Measurements from ENCODE around the gene ANKRD55.
"Not testable (repeated sequence)": the region's sequence is repeated elsewhere in the genome, so short reads cannot be mapped to it uniquely, and the experiment has no call there.

The ANKRD55 gene

GRCh38 chr5:56232538-56232937 is 592 bp downstream of the ANKRD55 start:
- no peaks in the 10 kb centered on the region for H3K9me3 ChIP-seq (ENCODE audit: severe bottlenecking)
- H3K27ac ChIP-seq: no peak overlapping the region
- no peak for DNase-seq
- no peak for TF ChIP-seq CTCF (IDR thresholded peaks at IDR 0.05; ENCODE audit: low read depth, low read length)
- no peak overlapping the region for H3K4me3 ChIP-seq (ENCODE audit: low read depth, low read length)
- no peaks in the 10 kb centered on the region for H3K27me3 ChIP-seq (ENCODE audit: insufficient read depth, low read depth, severe bottlenecking)
- no peaks in the 10 kb centered on the region for H3K36me3 ChIP-seq

GRCh38 chr5:56230576-56230975 is 2.6 kb downstream of the ANKRD55 start:
- Histone ChIP-seq H3K9me3 (ENCODE audit: severe bottlenecking) (no peaks in the 10 kb centered on the region), H3K27ac (no peak overlapping the region), H3K36me3 (no peaks in the 10 kb centered on the region), H3K27me3 (ENCODE audit: insufficient read depth, low read depth, severe bottlenecking) (no peaks in the 10 kb centered on the region), H3K4me3 (ENCODE audit: low read depth, low read length) (no peak overlapping the region)
- DNase-seq: no peak
- no peak for TF ChIP-seq CTCF (IDR thresholded peaks at IDR 0.05; ENCODE audit: low read depth, low read length)

GRCh38 chr5:56229111-56229510 is 4.0 kb downstream of the ANKRD55 start:
- TF ChIP-seq CTCF (IDR thresholded peaks at IDR 0.05; ENCODE audit: low read depth, low read length): no peak
- DNase-seq: no peak

GRCh38 chr5:56228631-56229030 is 4.5 kb downstream of the ANKRD55 start:
- TF ChIP-seq CTCF (IDR thresholded peaks at IDR 0.05; ENCODE audit: low read depth, low read length): no peak

More at GRCh38 chr5:56229111-56229510, 4.0 kb downstream of the ANKRD55 start:
- Histone ChIP-seq H3K4me3 (ENCODE audit: low read depth, low read length) (no peak overlapping the region), H3K36me3 (no peaks in the 10 kb centered on the region), H3K27me3 (ENCODE audit: insufficient read depth, low read depth, severe bottlenecking) (no peaks in the 10 kb centered on the region), H3K27ac (no peak overlapping the region), H3K9me3 (ENCODE audit: severe bottlenecking) (no peaks in the 10 kb centered on the region)

GRCh38 chr5:56227691-56228090 is 5.4 kb downstream of the ANKRD55 start:
- H3K27ac ChIP-seq: no peak overlapping the region
- H3K27me3 ChIP-seq (ENCODE audit: insufficient read depth, low read depth, severe bottlenecking): no peaks in the 10 kb centered on the region
- no peak for TF ChIP-seq CTCF (IDR thresholded peaks at IDR 0.05; ENCODE audit: low read depth, low read length)
- H3K36me3 ChIP-seq: no peaks in the 10 kb centered on the region
- no peak for DNase-seq
- no peak overlapping the region for H3K4me3 ChIP-seq (ENCODE audit: low read depth, low read length)
- no peaks in the 10 kb centered on the region for H3K9me3 ChIP-seq (ENCODE audit: severe bottlenecking)

More at GRCh38 chr5:56228631-56229030, 4.5 kb downstream of the ANKRD55 start:
- no peaks in the 10 kb centered on the region for H3K36me3 ChIP-seq
- no peak overlapping the region for H3K4me3 ChIP-seq (ENCODE audit: low read depth, low read length)
- no peaks in the 10 kb centered on the region for H3K27me3 ChIP-seq (ENCODE audit: insufficient read depth, low read depth, severe bottlenecking)
- no peaks in the 10 kb centered on the region for H3K9me3 ChIP-seq (ENCODE audit: severe bottlenecking)
- no peak overlapping the region for H3K27ac ChIP-seq
- DNase-seq: no peak

- not testable (repeated sequence) for H3K27me3 ChIP-seq (ENCODE audit: insufficient read depth, low read depth, severe bottlenecking); DNase-seq; H3K4me3 ChIP-seq (ENCODE audit: low read depth, low read length); H3K36me3 ChIP-seq; H3K9me3 ChIP-seq (ENCODE audit: severe bottlenecking); H3K27ac ChIP-seq
Measured at GRCh38 chr5:56223298-56223697, 9.8 kb downstream of the ANKRD55 start.

GRCh38 chr5:56221601-56222000 is 11.5 kb downstream of the ANKRD55 start:
- not testable (repeated sequence) for H3K9me3 ChIP-seq (ENCODE audit: severe bottlenecking); DNase-seq; H3K27me3 ChIP-seq (ENCODE audit: insufficient read depth, low read depth, severe bottlenecking); H3K27ac ChIP-seq; H3K36me3 ChIP-seq; H3K4me3 ChIP-seq (ENCODE audit: low read depth, low read length)

Measured in WERI-Rb-1 (cell line).